Heart right ventricle (tissue), 16 donors: ENCODE results near the gene IL17RE. TPM values are rescaled to one million over a fixed set of nuclear protein-coding genes. Genes with fewer than 3 reads are reported as not detected.

ENCODE experiments used
- ATAC-seq, 8 donors: fragments of 200-7000 bp; cut with Tn5 transposase; one replicate each; pipeline ENCODE4 v1.9.1; 2020; ENCODE audit warnings: mild to moderate bottlenecking in 8 of 8, moderate library complexity in 8 of 8, moderate number of reproducible peaks in 1 of 8
- DNase-seq, 2 donors: peaks; one replicate each; pipeline ENCODE4 v3.0.0-alpha.2; 2020
- H3K27ac ChIP-seq, 10 donors: fragments of 200-600 bp; sonication (generic) in 2 of 10; one replicate each; pipeline versions ENCODE4 v1.5.0 to v1.8.0; 2020 to 2022; ENCODE audit warnings: mild to moderate bottlenecking in 3 of 10
- H3K27me3 ChIP-seq, 7 donors: fragments of 200-600 bp; one replicate each; pipeline ENCODE4 v1.8.0; 2021 to 2022; ENCODE audit warnings: mild to moderate bottlenecking in 2 of 7
- H3K36me3 ChIP-seq, 9 donors: fragments of 200-600 bp; sonication (generic) in 1 of 9; one replicate each; pipeline versions ENCODE4 v1.5.0 to v1.8.0; 2020 to 2022; ENCODE audit warnings: mild to moderate bottlenecking in 2 of 9
- H3K4me1 ChIP-seq, 9 donors: fragments of 200-600 bp; sonication (generic) in 1 of 9; one replicate each; pipeline versions ENCODE4 v1.5.0 to v1.8.0; 2020 to 2022; ENCODE audit warnings: mild to moderate bottlenecking in 4 of 9
- H3K4me3 ChIP-seq, 10 donors: fragments of 200-600 bp; sonication (generic) in 2 of 10; one replicate each; pipeline versions ENCODE4 v1.5.0 to v1.8.0; 2020 to 2022; ENCODE audit warnings: mild to moderate bottlenecking in 7 of 10, moderate library complexity in 2 of 10
- H3K9me3 ChIP-seq, 11 donors: fragments of 200-600 bp in 10 of 11; sonication (generic) in 2 of 11; one replicate each; pipeline versions ENCODE4 v1.5.0 to v1.8.0; 2013 to 2022; ENCODE audit warnings: mild to moderate bottlenecking in 2 of 11, control low read depth in 1 of 11, moderate library complexity in 1 of 11
- WGBS, 2 donors: extraction: QIAGEN DNeasy Blood & Tissue Kit; methylation state at CpG; one replicate each; pipeline ENCODE4 v1.1.7; 2013; ENCODE audit warnings: inconsistent platforms in 1 of 2; 5-methylcytosine and 5-hydroxymethylcytosine counted together
- intact Hi-C, 10 donors: fragments of 100-400 bp; cut with DNase I; formaldehyde crosslinking; loops; one replicate each; pipeline versions ENCODE4 v1.11.1 to v1.14.2; 2022
- polyA plus RNA-seq, 2 donors: library from polyadenylated mRNA; stranded (reverse); fragments of 200-250 nt; gene quantifications; one replicate each; pipeline ENCODE4 v1.2.3, GENCODE V29; 2013
- total RNA-seq, 10 donors: library from RNA; stranded (reverse); fragmentation: NEBNext Ultra II Directional in 3 of 10; extraction: Animal tissue kit (Norgen Biotek cat#: 25700) in 3 of 10; gene quantifications; one replicate each; pipeline versions ENCODE4 v1.2.1 to v1.2.4, GENCODE V29; 2021 to 2023
- TF ChIP-seq, protein P1 (sequence below), 9 donors: fragments of 200-600 bp; sonication (generic) in 2 of 9; IDR thresholded peaks; one replicate each; pipeline versions ENCODE4 v1.5.0 to v1.8.0; 2021 to 2022; ENCODE audit warnings: antibody characterized with exemption in 9 of 9, mild to moderate bottlenecking in 5 of 9, moderate library complexity in 1 of 9
- donor health status: Arrhythmogenic right ventricular cardiomyopathy.
- donor health status: ischemic (EF 13 %, LVEDD 7.1; RV severe dilation, severe dysfunction).
- donor health status: healthy with polysubstance abuse.
- donor health status: DM: no; HTN: yes; CAD: no.
- donor health status: DM: no; HTN: no; CAD: no.
- donor health status: ischemic (EF 25% LVEDD 6.9; RV normal size, moderate dysfunction).
- donor health status: ischemic (EF 25% LVEDD 5.7; RV mildly dilated, moderate dysfunction).
- donor health status: healthy.
- donor health status: DM: yes; HTN: yes; CAD: no.
- donor health status: Ischemic cardiomyopathy.
- donor health status: ischemic (EF 35%, LVEDD 5.7; RV mildly dilated, moderate dysfunction).
- donor health status: nonischemic (EF 11% LVEDD 7.7; RV severe dilation, severe dysfunction).
- donor health status: DM: yes; HTN: yes; CAD: no.
- donor health status: PGD.
- donor health status: ischemic (EF 29% LVEDD 5.4; RV normal size, mild dysfunction).
- donor health status: nonischemic (EF 23%, LVEDD 6.1; RV moderate dilation, normal function).

The IL17RE gene
- total and polyA plus RNA-seq, 12 donors = 0.16 to 2.3 (median 1.00) TPM

- intact Hi-C loops = loop anchor here in 3 of 10 donors (5.0 to 10.0 kb wide), 4 partner anchors 56 to 76 kb away; partner anchors contain the start of gene RPUSD3 (in 2 of the 3)
- Histone ChIP-seq H3K36me3 (peaks cover 0 to 36% (median 4%) of the 10 kb centered on the region in 9 donors), H3K4me1 (peaks cover 11 to 42% (median 30%) of the 10 kb centered on the region in 9 donors), H3K9me3 (no peaks in the 10 kb centered on the region), H3K27ac (peak overlapping the region in 1 of 10 donors; percentile 91), H3K27me3 (no peaks in the 10 kb centered on the region), H3K4me3 (peak overlapping the region in 2 of 10 donors; percentile 58 to 65)
- TF ChIP-seq, protein P1, sequence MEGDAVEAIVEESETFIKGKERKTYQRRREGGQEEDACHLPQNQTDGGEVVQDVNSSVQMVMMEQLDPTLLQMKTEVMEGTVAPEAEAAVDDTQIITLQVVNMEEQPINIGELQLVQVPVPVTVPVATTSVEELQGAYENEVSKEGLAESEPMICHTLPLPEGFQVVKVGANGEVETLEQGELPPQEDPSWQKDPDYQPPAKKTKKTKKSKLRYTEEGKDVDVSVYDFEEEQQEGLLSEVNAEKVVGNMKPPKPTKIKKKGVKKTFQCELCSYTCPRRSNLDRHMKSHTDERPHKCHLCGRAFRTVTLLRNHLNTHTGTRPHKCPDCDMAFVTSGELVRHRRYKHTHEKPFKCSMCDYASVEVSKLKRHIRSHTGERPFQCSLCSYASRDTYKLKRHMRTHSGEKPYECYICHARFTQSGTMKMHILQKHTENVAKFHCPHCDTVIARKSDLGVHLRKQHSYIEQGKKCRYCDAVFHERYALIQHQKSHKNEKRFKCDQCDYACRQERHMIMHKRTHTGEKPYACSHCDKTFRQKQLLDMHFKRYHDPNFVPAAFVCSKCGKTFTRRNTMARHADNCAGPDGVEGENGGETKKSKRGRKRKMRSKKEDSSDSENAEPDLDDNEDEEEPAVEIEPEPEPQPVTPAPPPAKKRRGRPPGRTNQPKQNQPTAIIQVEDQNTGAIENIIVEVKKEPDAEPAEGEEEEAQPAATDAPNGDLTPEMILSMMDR (IDR thresholded peaks at IDR 0.05) = no peak
- no peak for ATAC-seq
- no peak for DNase-seq
- WGBS, 2 donors = 93 to 97% methylated on average over 8 of the region's 8 CpGs
These were observed 15.8 kb downstream of the IL17RE start for GRCh38 chr3:9918261-9919038.

- no peak overlapping the region for H3K4me3 ChIP-seq
- peaks cover 0 to 74% (median 30%) of the 10 kb centered on the region in 9 donors for H3K36me3 ChIP-seq
- H3K4me1 ChIP-seq = peaks cover 0 to 14% (median 13%) of the 10 kb centered on the region in 9 donors
- H3K9me3 ChIP-seq = no peaks in the 10 kb centered on the region
- no peaks in the 10 kb centered on the region for H3K27me3 ChIP-seq
- ATAC-seq = no peak
- WGBS, 2 donors = 95 to 98% methylated on average over 23 of the region's 23 CpGs
- intact Hi-C loops = no loop called here
- no peak for DNase-seq
- TF ChIP-seq, protein P1 (IDR thresholded peaks at IDR 0.05) = no peak
- no peak overlapping the region for H3K27ac ChIP-seq
These were observed 25.5 kb downstream of the IL17RE start for GRCh38 chr3:9928158-9928557.

GRCh38 chr3:9930804-9931418 is 28.3 kb downstream of the IL17RE start:
- Histone ChIP-seq H3K36me3 (peaks cover 0 to 53% (median 13%) of the 10 kb centered on the region in 9 donors), H3K4me1 (peaks cover 7 to 34% (median 30%) of the 10 kb centered on the region in 9 donors), H3K4me3 (no peak overlapping the region), H3K27ac (no peak overlapping the region), H3K9me3 (no peaks in the 10 kb centered on the region), H3K27me3 (no peaks in the 10 kb centered on the region)
- DNase-seq (no peak), ATAC-seq (no peak)
- intact Hi-C loops = loop anchor here in 4 of 10 donors (5.0 to 10.0 kb wide), 3 partner anchors 184 to 296 kb away; partner anchors contain the start of gene BRK1 (in 1 of the 4)
- TF ChIP-seq, protein P1 (IDR thresholded peaks at IDR 0.05) = peak in 2 of 9 donors; percentile 11 to 16
- WGBS, 2 donors = 97 to 98% methylated on average over 4 of the region's 4 CpGs

DNA sequence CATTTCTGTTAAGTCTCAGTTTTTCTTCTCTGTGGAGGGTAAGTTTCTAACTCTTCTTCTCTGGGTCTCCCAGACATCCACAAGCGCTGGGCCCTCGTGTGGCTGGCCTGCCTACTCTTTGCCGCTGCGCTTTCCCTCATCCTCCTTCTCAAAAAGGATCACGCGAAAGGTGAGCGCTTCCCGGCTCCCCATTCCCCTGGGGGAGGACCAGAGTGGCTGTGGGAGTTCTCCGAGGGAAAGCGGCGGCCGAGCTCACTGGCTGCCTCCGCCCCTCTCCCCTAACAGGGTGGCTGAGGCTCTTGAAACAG is 29.8 kb downstream of the IL17RE start:
- no peaks in the 10 kb centered on the region for H3K9me3 ChIP-seq
- peak overlapping the region; percentile 58 to 91 (median 76) for H3K4me3 ChIP-seq
- intact Hi-C loops = loop anchor here in 5 of 10 donors (2.0 to 10.0 kb wide), 4 partner anchors 42 to 295 kb away; partner anchors contain the start of genes BRK1 (in 1 of the 5) and JAGN1 (in 1 of the 5)
- ATAC-seq = no peak
- DNase-seq = no peak
- peak overlapping the region; percentile 78 to 98 (median 96) for H3K27ac ChIP-seq
- 7 to 13% methylated on average over 13 of the region's 13 CpGs for WGBS, 2 donors
- no peaks in the 10 kb centered on the region for H3K27me3 ChIP-seq
- peaks cover 0 to 53% (median 10%) of the 10 kb centered on the region in 9 donors for H3K36me3 ChIP-seq
- peaks cover 7 to 41% (median 30%) of the 10 kb centered on the region in 9 donors for H3K4me1 ChIP-seq
- TF ChIP-seq, protein P1 (IDR thresholded peaks at IDR 0.05) = no peak
